GM23338 (cell line): ENCODE results near the gene LARP7. TPM values are rescaled to one million over a fixed set of nuclear protein-coding genes. Genes with fewer than 3 reads are reported as not detected.

Experiments used
- ATAC-seq: fragments of 200-7000 bp; cut with Tn5 transposase; 3 replicates; pipeline ENCODE4 v1.9.1; 2020
- DNase-seq: peaks from one replicate; pipeline ENCODE4 v3.0.0-alpha.2; 2015; ENCODE audit warnings: low spot score
- H2AFZ ChIP-seq: fragments of 200-600 bp; sonication (generic); 2 replicates; pipeline ENCODE4 v1.8.0; 2016; ENCODE audit warnings: antibody characterized with exemption, mild to moderate bottlenecking, moderate library complexity
- H3F3A ChIP-seq: fragments of 200-600 bp; sonication (generic); replicated peaks from 2 replicates; pipeline ENCODE4 v1.8.0; 2017; ENCODE audit warnings: antibody characterized with exemption, mixed run types, low read depth
- H3K27ac ChIP-seq: fragments of 200-600 bp; sonication (generic); 2 replicates; pipeline ENCODE4 v1.6.1; 2016; ENCODE audit warnings: low read depth
- H3K27me3 ChIP-seq: fragments of 200-600 bp; sonication (generic); 2 replicates; pipeline ENCODE4 v1.8.0; 2016; ENCODE audit warnings: mild to moderate bottlenecking, mixed run types, moderate library complexity; ENCODE audit not compliant: insufficient read depth
- H3K36me3 ChIP-seq: fragments of 200-600 bp; sonication (generic); 2 replicates; pipeline ENCODE4 v1.8.0; 2016; ENCODE audit warnings: mild to moderate bottlenecking; ENCODE audit not compliant: insufficient read depth
- H3K4me1 ChIP-seq: fragments of 200-600 bp; sonication (generic); 2 replicates; pipeline ENCODE4 v1.8.0; 2016; ENCODE audit warnings: mild to moderate bottlenecking, moderate library complexity; ENCODE audit not compliant: insufficient read depth
- H3K4me2 ChIP-seq: fragments of 200-600 bp; sonication (generic); 2 replicates; pipeline ENCODE4 v1.7.1; 2017; ENCODE audit warnings: mixed run types
- H3K4me3 ChIP-seq: fragments of 200-600 bp; sonication (generic); 2 replicates; pipeline ENCODE4 v1.6.1; 2016; ENCODE audit warnings: mixed run types
- H3K79me2 ChIP-seq: fragments of 200-600 bp; sonication (generic); replicated peaks from 2 replicates; pipeline ENCODE4 v1.8.0; 2017; ENCODE audit warnings: mild to moderate bottlenecking; ENCODE audit not compliant: insufficient read depth
- H3K9me2 ChIP-seq: fragments of 200-600 bp; sonication (generic); 2 replicates; pipeline ENCODE4 v1.8.0; 2017; ENCODE audit not compliant: insufficient read depth
- H4K20me1 ChIP-seq: fragments of 200-600 bp; sonication (generic); replicated peaks from 2 replicates; pipeline ENCODE4 v1.8.0; 2017; ENCODE audit warnings: mild to moderate bottlenecking; ENCODE audit not compliant: insufficient read depth
- H3K27ac Mint-ChIP-seq: 2 replicates; pipeline ENCODE4 v1.8.0; 2020; ENCODE audit warnings: inconsistent platforms, mild to moderate bottlenecking, moderate library complexity, mixed read lengths
- H3K27me3 Mint-ChIP-seq: 3 replicates; pipeline ENCODE4 v1.8.0; 2022; ENCODE audit warnings: low read depth, mild to moderate bottlenecking, moderate library complexity, mixed read lengths, inconsistent platforms; ENCODE audit not compliant: insufficient read depth, poor library complexity
- H3K36me3 Mint-ChIP-seq: 3 replicates; pipeline ENCODE4 v1.8.0; 2021; ENCODE audit warnings: low read depth, mild to moderate bottlenecking, inconsistent platforms, moderate library complexity, mixed read lengths
- H3K4me1 Mint-ChIP-seq: 3 replicates; pipeline ENCODE4 v1.8.0; 2020; ENCODE audit warnings: mild to moderate bottlenecking, inconsistent platforms, mixed read lengths
- H3K4me3 Mint-ChIP-seq: 3 replicates; pipeline ENCODE4 v1.8.0; 2021; ENCODE audit warnings: moderate library complexity, mild to moderate bottlenecking, inconsistent platforms, mixed read lengths
- H3K9me3 Mint-ChIP-seq: 3 replicates; pipeline ENCODE4 v1.8.0; 2020; ENCODE audit warnings: moderate library complexity, mild to moderate bottlenecking, inconsistent platforms, mixed read lengths
- CTCF ChIP-seq, 2 experiments: fragments of 200-600 bp in 1 of 2; sonication (generic) in 1 of 2; conservative IDR thresholded peaks; 2 replicates each; pipeline versions ENCODE4 v1.5.1 to v1.6.1; 2016 to 2017; ENCODE audit warnings: antibody characterized with exemption in 2 of 2, low read depth in 2 of 2, mild to moderate bottlenecking in 2 of 2, moderate library complexity in 1 of 2
- ETS1 ChIP-seq: IDR thresholded peaks from 2 replicates; pipeline ENCODE4 v1.6.1; 2016; ENCODE audit warnings: antibody characterized with exemption
- EZH2 ChIP-seq: fragments of 200-600 bp; sonication (generic); IDR thresholded peaks from one replicate; pipeline ENCODE4 v1.8.0; 2017; ENCODE audit warnings: antibody characterized with exemption, mild to moderate bottlenecking, low read depth; ENCODE audit not compliant: unreplicated experiment
- REST ChIP-seq: IDR thresholded peaks from one replicate; pipeline ENCODE4 v1.6.1; 2018; ENCODE audit warnings: antibody characterized with exemption; ENCODE audit not compliant: unreplicated experiment
- STAT1 ChIP-seq: IDR thresholded peaks from one replicate; pipeline ENCODE4 v1.6.1; 2016; ENCODE audit warnings: antibody characterized with exemption; ENCODE audit not compliant: unreplicated experiment
- ZNF114 ChIP-seq: fragments of 250-450 bp; sonication (Bioruptor Pico); IDR thresholded peaks from 2 replicates; pipeline ENCODE4 v1.5.0; 2020; ENCODE audit warnings: mild to moderate bottlenecking, moderate library complexity
- ZNF331 ChIP-seq: fragments of 250-450 bp; sonication (Bioruptor Pico); IDR thresholded peaks from 2 replicates; pipeline ENCODE4 v1.5.0; 2020; ENCODE audit warnings: low read depth, mild to moderate bottlenecking, moderate library complexity
- ZNF462 ChIP-seq: fragments of 250-450 bp; sonication (Bioruptor Pico); IDR thresholded peaks from 2 replicates; pipeline ENCODE4 v1.5.0; 2020; ENCODE audit warnings: mild to moderate bottlenecking, moderate library complexity
- polyA plus RNA-seq: library from polyadenylated mRNA; unstranded; fragments of >200 nt; fragmentation: Nextera tagmentation; extraction: Ambion mirVana; gene quantifications from 2 replicates; pipeline ENCODE4 v1.2.1, GENCODE V29; 2016
- total RNA-seq: library from RNA; depleted of rRNA; stranded (reverse); fragments of >200 nt; shearing (Covaris generic); gene quantifications from 2 replicates; pipeline ENCODE4 v1.2.3, GENCODE V29; 2014

The LARP7 gene
- total and polyA plus RNA-seq, 2 experiments from 2014 or later, result 25.8 to 157 TPM

- TF ChIP-seq REST (no peak), ETS1 (no peak)
Measured at GRCh38 chr4:112677519-112678091, 40.7 kb downstream of the LARP7 start (continued).

GRCh38 chr4:112680996-112681395 lies 44.1 kb downstream of the LARP7 start:
- H3K9me3 Mint-ChIP-seq, result no peaks in the 10 kb centered on the region
- no peaks in the 10 kb centered on the region for H3K36me3 Mint-ChIP-seq
- Histone ChIP-seq H3K79me2 (no peaks in the 10 kb centered on the region), H3K4me2 (no peak overlapping the region), H2AFZ (no peak overlapping the region), H3K27me3 (no peaks in the 10 kb centered on the region), H3F3A (no peaks in the 10 kb centered on the region), H3K4me1 (peaks cover 13% of the 10 kb centered on the region), H3K36me3 (no peaks in the 10 kb centered on the region), H4K20me1 (no peaks in the 10 kb centered on the region), H3K9me2 (no peaks in the 10 kb centered on the region), H3K27ac (no peak overlapping the region), H3K4me3 (no peak overlapping the region)
- peaks cover 15% of the 10 kb centered on the region for H3K4me1 Mint-ChIP-seq
- peaks cover 5% of the 10 kb centered on the region for H3K27me3 Mint-ChIP-seq
- no peak for ATAC-seq
- no peak for DNase-seq
- H3K4me3 Mint-ChIP-seq, result no peak overlapping the region
- no peak overlapping the region for H3K27ac Mint-ChIP-seq
- TF ChIP-seq CTCF (conservative IDR thresholded peaks at IDR 0.05; ENCODE audit: low read depth in 2 of 2) (no peak), ZNF331 (no peak), ZNF462 (CRISPR knock-in tag) (no peak), EZH2 (no peak), REST (no peak), STAT1 (no peak), ZNF114 (CRISPR knock-in tag) (no peak)
